Glomerular visceral epithelial cell (primary cell): ENCODE measurements around the gene REEP3.
A peak's percentile ranks its signal among the peaks of the same experiment; 100 is the strongest.
"Not testable (repeated sequence)": the region's sequence is repeated elsewhere in the genome, so short reads cannot be mapped to it uniquely, and the experiment has no call there.

Source experiments
- DNase-seq: peaks from one replicate; pipeline ENCODE4 v3.0.0-alpha.2; 2016; ENCODE audit errors: extremely low spot score

The REEP3 gene

GRCh38 chr10:63630085-63630930 is 109.1 kb downstream of the REEP3 start:
- DNase-seq = peak; percentile 96

- DNase-seq = peak; percentile 17
These were observed 109.9 kb downstream of the REEP3 start for GRCh38 chr10:63630931-63631680.

- DNase-seq = no peak
These were observed 110.8 kb downstream of the REEP3 start for GRCh38 chr10:63631991-63632390.

GRCh38 chr10:63633677-63634487 is 112.7 kb downstream of the REEP3 start:
- DNase-seq = peak; percentile 56

- no peak for DNase-seq
These were observed 113.4 kb downstream of the REEP3 start for GRCh38 chr10:63634488-63635065.

GRCh38 chr10:63636812-63637211 is 115.6 kb downstream of the REEP3 start:
- DNase-seq = no peak

GRCh38 chr10:63637901-63638327 is 116.7 kb downstream of the REEP3 start:
- no peak for DNase-seq

GRCh38 chr10:63641366-63641765 is 120.2 kb downstream of the REEP3 start:
- DNase-seq = no peak

- DNase-seq = no peak
These were observed 120.6 kb downstream of the REEP3 start for GRCh38 chr10:63641799-63642198.

- DNase-seq = no peak
These were observed 121.6 kb downstream of the REEP3 start for GRCh38 chr10:63642808-63643207.

- DNase-seq = no peak
These were observed 123.4 kb downstream of the REEP3 start for GRCh38 chr10:63644418-63645142.

- DNase-seq = no peak
These were observed 124.0 kb downstream of the REEP3 start for GRCh38 chr10:63645195-63645594.

GRCh38 chr10:63646491-63646890 is 125.3 kb downstream of the REEP3 start:
- no peak for DNase-seq

GRCh38 chr10:63651864-63652263 is 130.7 kb downstream of the REEP3 start:
- DNase-seq = no peak

GRCh38 chr10:63653747-63654146 is 132.5 kb downstream of the REEP3 start:
- no peak for DNase-seq

GRCh38 chr10:63657761-63658160 is 136.6 kb downstream of the REEP3 start:
- DNase-seq = no peak

GRCh38 chr10:63660941-63661340 is 139.7 kb downstream of the REEP3 start:
- DNase-seq = not testable (repeated sequence)

GRCh38 chr10:63661347-63661746 is 140.1 kb downstream of the REEP3 start:
- DNase-seq = no peak

- DNase-seq = no peak
These were observed 143.2 kb downstream of the REEP3 start for GRCh38 chr10:63664341-63664885.

- not testable (repeated sequence) for DNase-seq
These were observed 143.9 kb downstream of the REEP3 start for GRCh38 chr10:63665006-63665580.
